Umbilical cord (tissue), 2 donors: ENCODE results near the gene GREB1L. TPM values are rescaled to one million over a fixed set of nuclear protein-coding genes. Genes with fewer than 3 reads are reported as not detected.

Experiments
- DNase-seq: peaks from one replicate; pipeline ENCODE4 v3.0.0-alpha.2; 2015; ENCODE audit warnings: low spot score
- total RNA-seq: library from RNA; depleted of rRNA; stranded (reverse); fragments of >200 nt; gene quantifications from one replicate; pipeline ENCODE4 v1.2.3, GENCODE V29; 2014; ENCODE audit warnings: low replicate concordance; ENCODE audit not compliant: insufficient read depth

GREB1L gene
- total RNA-seq, 1 donor from 2014 or later = 14.9 TPM

GRCh38 chr18:21449367-21450290 is 207.6 kb downstream of the GREB1L start:
- DNase-seq = no peak

- no peak for DNase-seq
Measured at GRCh38 chr18:21450503-21450902, 208.5 kb downstream of the GREB1L start.

- no peak for DNase-seq
Measured at GRCh38 chr18:21450913-21451312, 208.9 kb downstream of the GREB1L start.

GRCh38 chr18:21451851-21452250 is 209.8 kb downstream of the GREB1L start:
- DNase-seq = peak; percentile 72

- peak; percentile 94 for DNase-seq
Measured at GRCh38 chr18:21452276-21452780, 210.3 kb downstream of the GREB1L start.

GRCh38 chr18:21452796-21453510 is 210.9 kb downstream of the GREB1L start:
- DNase-seq = no peak

GRCh38 chr18:21453511-21453901 is 211.5 kb downstream of the GREB1L start:
- no peak for DNase-seq

GRCh38 chr18:21454725-21455124 is 212.7 kb downstream of the GREB1L start:
- no peak for DNase-seq

- DNase-seq = no peak
Measured at GRCh38 chr18:21456428-21457178, 214.6 kb downstream of the GREB1L start.

- no peak for DNase-seq
Measured at GRCh38 chr18:21457179-21457535, 215.1 kb downstream of the GREB1L start.

- DNase-seq = no peak
Measured at GRCh38 chr18:21458310-21458709, 216.3 kb downstream of the GREB1L start.

GRCh38 chr18:21458788-21459187 is 216.8 kb downstream of the GREB1L start:
- no peak for DNase-seq

GRCh38 chr18:21459706-21460286 is 217.8 kb downstream of the GREB1L start:
- DNase-seq = no peak

- no peak for DNase-seq
Measured at GRCh38 chr18:21461460-21461859, 219.4 kb downstream of the GREB1L start.

GRCh38 chr18:21463718-21464117 is 221.7 kb downstream of the GREB1L start:
- DNase-seq = no peak

GRCh38 chr18:21468514-21469164 is 226.6 kb downstream of the GREB1L start:
- DNase-seq = no peak

- DNase-seq = no peak
Measured at GRCh38 chr18:21472741-21473140, 230.7 kb downstream of the GREB1L start.

- DNase-seq = no peak
Measured at GRCh38 chr18:21474621-21475020, 232.6 kb downstream of the GREB1L start.

- DNase-seq = no peak
Measured at GRCh38 chr18:21479721-21480120, 237.7 kb downstream of the GREB1L start.

- DNase-seq = no peak
Measured at GRCh38 chr18:21481739-21482138, 239.7 kb downstream of the GREB1L start.

GRCh38 chr18:21483051-21483450 is 241.0 kb downstream of the GREB1L start:
- no peak for DNase-seq
